HG03432 (cell line): ENCODE measurements around the gene TAF4.

Source experiments
- ATAC-seq: cut with Tn5 transposase; IDR thresholded peaks from one replicate; pipeline ENCODE4 v1.9.1; 2021; ENCODE audit warnings: mild to moderate bottlenecking, moderate library complexity; ENCODE audit not compliant: unreplicated experiment

The TAF4 gene

DNA sequence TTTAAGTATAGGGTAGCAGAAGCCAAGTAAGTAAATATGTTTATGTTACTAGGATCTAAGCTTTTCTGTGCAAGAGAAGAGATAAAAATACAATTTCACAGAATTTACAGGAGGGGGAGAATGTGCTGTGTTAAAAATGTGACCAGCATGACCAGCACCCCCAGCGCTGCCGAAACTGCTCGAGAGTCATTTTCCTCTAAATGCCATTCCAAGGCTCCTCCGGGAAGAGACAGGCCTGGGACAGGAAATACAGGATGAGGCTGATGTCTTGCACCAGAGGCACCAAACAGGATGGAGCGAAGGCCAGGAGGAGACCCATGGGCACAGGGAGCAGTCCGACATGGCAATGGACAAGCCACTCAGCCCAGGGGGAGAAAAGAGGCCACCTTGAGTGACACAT, 21.1 kb downstream of the TAF4 start:
- no peak for ATAC-seq

DNA sequence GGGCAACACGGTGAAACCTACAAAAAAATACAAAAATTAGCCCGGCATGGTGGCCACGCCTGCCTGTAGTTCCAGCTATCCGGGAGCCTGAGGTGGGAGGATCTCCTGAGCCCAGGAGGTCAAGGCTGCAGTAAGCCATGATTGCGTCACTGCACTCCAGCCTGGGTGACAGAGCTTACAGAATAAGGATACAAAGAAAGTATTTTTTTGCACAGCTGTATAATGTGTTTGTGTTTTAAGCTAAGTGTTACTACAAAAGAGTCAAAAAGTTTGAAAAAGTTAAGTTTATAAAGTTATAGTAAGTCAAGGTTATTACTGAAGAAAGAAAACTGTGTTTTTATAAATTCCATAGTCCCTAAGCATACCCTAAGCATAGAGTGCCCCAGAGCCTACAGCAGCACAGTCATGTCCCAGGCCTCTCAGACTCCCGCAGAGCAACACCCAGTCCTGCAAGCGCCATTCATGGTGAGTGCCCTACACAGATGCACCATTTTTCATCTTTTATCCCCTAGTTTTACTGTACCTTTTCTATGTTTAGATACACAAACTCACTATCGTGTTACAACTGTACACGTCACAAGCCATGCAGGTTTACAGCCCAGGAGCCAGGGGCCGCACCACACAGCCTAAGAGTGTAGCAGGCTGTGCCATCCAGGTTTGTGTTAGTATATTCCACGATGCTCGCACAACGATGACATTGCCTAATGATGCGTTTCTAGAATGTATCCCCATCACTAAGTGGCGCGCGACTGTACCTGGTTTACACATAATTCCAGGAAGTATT, 22.4 kb downstream of the TAF4 start:
- ATAC-seq, result no peak

DNA sequence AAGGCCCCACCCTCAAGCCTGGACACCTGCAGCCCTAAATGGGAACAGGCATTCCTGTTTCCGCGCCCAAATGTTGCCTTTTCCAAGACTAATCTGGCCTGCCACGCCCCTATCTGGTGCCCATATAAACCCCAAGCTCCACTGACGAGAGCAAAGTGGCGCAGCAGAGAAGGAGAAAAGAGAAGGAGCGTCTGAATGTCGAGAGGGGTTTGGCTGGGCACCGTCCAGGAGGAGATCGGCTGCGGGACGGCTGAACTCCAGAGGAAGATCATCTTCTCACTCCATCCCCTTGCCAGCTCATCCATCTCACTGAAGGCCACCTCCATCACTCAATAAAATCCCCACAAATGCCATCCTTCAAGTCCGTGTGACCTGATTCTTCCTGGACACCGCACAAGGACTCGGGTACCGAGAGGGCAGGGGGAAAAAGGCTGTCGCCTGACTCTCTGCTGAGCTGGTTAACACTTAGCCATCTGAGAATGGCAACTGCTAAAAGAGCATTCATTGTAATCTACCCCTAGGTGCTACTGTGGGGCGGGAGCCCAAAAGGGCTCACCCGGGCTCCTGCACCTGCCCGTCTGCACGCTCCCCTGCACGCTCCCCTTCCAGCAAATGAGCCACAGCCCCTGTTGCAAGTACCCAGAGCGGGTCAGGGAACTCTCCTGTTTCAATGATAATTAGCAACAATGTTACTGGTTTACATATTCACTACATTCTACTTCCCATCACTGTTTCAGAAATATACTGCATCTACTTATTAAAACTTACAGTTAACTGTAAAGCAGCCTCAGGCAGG, 23.5 kb downstream of the TAF4 start:
- no peak for ATAC-seq

DNA sequence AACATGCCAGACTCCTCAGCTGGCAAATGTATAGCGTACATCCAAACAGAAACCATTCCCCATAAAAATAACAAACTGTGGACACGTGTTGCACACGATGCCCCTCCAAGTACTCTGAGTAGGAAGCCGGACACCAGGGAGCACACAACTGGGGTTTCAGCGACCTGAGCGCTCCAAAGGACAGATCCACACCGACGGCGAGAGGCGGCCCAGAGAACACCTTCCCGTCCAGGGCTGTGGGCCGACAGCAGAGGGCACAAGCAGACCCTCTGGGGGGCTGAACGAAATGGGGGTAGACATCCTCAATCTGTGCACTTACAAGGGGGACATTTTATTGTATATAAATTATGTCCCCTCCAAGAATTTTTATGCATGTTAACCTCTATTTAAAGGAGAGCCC, 24.7 kb downstream of the TAF4 start:
- ATAC-seq, result no peak

DNA sequence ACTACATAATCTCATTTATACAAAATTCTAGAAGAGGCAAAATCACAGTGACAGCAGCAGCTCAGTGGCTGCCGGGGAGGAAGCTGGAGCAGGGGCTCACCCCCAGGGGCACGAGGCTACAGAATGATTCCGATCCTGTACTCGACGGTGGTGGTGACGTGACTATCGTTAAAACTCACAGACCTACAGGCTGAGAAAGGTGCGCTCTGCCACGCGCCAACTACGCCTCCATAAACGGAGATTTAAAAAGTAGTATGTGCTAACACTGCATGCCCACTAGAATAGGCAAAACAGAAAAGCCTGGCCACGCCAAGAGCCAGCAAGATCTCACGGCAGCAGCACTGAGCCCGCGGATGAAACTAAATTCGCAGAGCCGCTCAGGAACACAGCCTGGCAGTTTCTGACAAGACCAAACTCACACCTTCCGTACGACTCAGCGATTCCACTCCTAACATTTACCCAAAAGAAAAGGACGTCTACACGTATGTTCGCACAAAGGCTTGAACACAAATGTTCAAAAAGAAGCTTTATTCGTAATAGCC, 25.2 kb downstream of the TAF4 start:
- no peak for ATAC-seq

DNA sequence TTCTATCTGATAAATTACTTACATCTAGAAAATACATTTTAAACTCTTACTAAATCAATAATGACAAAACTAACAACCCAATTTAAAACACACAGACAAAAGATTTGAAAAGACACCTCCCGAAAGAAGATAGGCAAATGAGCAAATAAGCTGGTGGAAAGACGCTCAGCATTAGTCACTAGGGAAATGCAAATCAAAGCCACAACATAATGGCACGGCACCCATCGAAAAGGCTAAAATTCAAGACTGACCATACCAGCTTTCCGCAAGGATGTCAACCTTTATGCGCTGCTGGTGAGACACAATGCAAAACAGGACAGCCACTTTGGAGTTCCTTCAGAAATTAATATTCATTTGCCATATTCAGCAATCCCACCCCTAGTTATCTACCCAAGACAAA, 25.9 kb downstream of the TAF4 start:
- no peak for ATAC-seq

DNA sequence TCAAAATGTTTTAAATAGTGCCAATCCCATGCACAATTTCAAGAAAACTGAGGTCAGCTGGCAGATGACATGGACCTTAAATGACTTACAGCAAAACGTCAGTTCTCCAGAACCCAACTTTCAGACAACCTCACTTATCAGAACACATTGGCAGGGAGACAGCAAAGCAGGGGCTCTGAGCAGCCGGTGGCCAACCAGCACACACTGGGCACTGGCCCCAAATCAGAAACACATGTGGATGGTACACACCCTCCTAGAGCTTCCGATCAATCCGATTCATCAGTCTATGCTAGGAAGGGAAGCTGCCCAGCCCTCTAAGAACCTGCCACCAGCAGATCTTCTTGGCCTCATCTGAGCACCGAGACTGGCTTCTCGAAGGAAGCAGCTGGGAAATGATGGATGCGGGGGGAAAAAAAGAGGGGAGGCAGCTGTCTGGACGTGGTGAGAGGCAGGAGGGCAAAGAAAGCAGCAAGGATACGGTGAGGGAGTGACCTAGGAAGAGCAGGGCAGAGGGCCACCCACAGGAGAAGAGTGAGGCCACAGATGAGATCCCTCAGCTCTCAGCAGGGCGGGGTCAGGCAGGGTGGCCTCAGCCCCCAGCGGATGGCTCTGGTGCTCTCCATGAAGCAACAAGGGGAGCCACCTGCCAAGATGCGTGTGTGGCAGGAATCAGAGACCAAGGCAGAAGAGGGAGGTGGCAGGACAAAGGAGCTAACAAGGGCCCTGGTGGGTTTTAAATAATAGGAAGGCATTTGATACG, 32.9 kb downstream of the TAF4 start:
- no peak for ATAC-seq

DNA sequence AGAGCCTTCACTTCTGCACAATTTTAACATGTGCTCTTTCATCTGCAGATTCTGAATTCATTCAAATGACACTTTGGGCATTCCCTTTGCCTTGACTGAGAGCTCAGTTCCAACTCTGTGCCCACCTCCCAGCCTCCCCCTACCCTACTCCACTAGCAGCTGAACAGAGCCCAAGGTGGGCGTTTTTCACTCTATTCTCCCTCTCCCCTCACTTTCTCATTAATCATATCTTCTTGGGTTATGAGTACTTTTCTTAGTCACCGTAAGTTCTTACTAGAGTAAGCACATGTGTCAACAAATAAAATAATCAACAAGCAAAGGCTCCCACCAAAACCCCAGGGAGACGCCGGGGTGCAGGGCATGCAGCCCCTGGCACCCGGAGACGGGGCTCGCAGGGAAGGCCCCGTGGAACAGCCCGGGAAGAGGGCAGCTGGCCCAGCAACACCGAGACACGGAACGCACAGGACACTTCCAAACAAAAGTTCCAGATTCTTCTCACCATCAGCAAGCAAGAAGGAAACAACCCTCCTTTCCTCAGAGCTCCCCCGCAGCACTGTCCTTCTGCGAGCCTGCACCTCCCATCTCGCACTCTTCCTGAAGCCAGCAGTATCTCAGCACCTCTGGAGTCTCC, 34.1 kb downstream of the TAF4 start:
- ATAC-seq, result no peak

DNA sequence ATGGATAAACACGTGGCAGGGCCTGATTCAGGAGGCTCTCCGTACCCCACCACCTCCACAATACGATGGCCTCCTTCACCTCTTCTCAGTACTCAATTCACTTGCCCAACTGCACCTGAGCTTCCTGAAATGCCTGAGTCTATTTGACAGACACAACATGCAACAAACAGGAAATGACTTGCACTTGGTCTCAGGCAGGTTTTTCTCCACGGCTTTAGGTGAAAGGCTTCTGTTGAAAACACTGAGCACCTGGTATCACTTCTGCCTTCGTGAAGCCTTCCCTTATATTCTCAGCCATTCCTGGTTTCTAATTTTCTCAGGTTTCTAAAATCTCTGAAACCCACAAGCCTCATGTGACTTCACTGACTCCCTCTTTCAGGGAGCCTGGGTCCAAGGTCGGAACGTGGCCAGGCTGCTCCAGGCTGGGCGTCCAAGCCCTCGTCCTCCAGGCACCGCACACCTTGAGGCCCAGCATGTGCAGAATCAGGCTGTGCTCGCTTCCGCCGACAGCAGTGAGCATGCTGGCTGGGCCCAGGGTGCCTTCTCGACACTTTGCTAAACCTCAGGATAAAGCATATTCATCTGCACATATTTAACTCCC, 34.7 kb downstream of the TAF4 start:
- peak; percentile 57 for ATAC-seq

DNA sequence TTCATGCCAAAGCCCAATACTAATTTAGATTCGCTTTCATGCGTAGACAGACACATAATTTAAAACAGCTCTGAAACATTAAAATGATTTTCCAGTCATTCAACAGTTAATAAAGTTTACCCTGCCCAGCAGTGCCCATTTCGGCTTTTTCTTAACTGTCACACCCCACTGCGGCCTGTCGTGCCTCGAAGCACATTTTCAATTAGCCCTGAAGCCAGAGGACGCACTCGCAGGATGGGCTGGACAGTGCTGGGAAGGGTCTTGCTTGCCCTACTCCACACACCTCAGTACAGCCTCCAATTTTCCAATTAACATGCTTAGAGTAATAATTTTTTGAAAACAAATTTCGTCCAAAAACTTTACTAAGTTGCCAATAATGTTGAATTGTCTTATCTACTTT, 35.3 kb downstream of the TAF4 start:
- no peak for ATAC-seq

DNA sequence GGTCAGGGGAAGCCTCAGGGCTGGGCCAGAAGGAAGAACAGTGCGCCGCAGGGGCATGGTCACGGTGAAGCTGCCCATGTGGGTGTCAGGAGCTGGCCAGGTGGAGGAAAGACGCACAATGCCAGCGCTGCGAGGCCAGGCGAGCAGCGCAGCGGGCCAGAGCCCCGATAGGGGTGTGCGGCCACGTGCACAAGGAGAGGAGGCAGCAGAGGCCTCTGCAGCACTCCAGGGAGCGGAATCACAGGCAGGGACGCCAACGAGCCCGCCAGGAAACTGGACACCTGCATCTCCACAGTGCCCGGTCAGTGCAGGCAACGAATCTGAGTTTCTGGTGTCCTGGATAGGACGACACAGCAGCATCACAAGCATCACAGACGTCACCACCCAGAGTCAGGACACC, 35.7 kb downstream of the TAF4 start:
- no peak for ATAC-seq

DNA sequence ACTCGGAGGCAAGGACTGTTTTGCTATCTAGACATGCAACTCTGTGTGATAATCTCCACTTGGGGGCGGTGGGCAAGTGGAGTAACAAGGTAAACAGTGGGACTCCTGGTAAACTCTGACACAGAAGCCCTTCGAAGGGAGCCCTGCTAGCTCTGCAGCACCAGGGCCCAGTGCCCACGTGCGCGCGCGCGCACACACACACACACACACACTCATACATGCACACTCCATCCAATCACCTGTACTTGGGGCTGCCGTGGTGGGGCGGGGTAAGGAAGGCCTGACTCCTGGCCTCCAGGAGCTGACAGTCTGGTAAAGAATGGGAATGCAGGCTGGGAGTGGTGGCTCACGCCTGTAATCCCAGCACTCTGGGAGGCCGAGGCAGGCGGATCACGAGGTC, 36.4 kb downstream of the TAF4 start:
- ATAC-seq, result no peak

DNA sequence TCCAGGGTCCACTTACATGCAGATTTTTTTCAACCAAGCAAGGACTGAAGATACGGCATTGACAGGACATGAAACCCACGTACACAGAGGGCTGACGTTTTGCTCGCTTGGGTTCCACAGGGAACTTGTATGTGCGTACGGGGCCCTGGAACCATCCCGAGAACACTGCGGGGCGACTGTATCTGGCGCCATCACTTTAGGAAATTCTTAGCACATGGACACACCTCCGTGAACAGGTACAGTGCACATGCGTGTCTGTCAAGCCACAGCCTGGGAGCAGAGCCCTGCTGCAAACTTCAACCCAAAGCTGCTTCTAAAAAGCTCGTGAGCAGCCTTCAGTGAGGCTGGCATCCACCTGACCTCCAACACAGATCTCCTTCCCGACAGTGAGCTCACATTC, 37.3 kb downstream of the TAF4 start:
- no peak for ATAC-seq

DNA sequence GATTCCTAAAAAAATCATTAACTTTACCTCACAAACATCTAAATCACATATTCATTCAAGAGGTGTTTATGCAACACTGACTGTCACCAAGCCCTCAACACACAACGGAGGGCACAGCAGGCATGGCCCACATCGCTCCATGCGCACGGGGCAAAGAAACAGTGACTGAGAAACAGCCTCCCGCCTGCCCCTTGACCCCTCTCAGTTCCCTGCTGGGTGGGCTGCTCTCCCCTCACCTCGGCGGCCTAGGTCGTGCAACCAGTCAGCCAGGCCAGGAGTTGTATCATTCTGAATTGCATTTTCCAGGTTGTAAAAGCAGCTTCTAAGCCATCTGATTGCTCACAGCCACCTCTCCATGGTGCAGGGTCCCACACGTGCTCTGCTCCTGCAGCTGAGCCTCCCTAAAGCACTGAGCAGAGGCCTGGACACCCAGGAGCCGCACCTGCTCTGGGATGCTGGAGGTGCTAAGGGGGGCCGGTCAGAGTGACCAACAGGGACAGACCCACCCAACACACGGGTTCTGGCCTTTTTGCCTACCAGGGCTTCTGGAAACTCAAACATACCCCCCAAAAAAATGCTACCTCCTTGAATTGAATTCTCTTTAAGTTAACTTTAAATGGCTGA, 37.9 kb downstream of the TAF4 start:
- ATAC-seq, result no peak

DNA sequence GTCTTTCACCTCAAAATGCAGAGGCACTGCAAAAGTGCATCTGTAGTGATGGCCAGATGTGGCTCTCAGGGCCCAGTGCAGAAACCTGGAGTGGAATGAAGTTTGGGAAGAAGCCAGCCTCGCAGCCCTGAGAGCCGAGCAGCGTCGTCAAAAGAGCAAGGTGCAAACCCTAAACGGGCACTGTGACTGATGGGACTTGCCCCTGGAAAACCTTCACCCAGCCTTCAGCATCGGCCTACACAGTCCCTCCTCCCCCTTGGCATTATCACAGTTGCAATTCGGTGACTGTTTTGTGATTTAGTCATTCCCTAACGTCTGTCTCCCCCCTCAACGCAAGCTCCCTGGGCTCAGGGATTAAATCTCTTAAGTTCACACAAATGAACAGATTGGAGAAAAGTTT, 38.6 kb downstream of the TAF4 start:
- ATAC-seq, result no peak

DNA sequence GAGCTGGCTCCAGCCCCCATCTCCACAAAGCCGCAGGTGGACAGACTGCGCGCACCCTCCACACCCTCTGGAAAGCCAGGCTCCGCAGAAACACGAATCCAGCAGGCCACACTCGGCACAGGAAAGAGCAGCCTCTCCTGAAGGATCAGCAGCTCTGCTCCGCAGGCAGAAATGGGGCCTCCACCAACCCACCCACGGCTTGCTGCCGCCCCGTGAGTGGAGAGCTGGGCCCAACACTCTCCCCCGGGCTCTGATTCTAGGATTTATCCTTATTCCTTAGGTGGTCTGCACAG, 39.2 kb downstream of the TAF4 start:
- ATAC-seq, result no peak

DNA sequence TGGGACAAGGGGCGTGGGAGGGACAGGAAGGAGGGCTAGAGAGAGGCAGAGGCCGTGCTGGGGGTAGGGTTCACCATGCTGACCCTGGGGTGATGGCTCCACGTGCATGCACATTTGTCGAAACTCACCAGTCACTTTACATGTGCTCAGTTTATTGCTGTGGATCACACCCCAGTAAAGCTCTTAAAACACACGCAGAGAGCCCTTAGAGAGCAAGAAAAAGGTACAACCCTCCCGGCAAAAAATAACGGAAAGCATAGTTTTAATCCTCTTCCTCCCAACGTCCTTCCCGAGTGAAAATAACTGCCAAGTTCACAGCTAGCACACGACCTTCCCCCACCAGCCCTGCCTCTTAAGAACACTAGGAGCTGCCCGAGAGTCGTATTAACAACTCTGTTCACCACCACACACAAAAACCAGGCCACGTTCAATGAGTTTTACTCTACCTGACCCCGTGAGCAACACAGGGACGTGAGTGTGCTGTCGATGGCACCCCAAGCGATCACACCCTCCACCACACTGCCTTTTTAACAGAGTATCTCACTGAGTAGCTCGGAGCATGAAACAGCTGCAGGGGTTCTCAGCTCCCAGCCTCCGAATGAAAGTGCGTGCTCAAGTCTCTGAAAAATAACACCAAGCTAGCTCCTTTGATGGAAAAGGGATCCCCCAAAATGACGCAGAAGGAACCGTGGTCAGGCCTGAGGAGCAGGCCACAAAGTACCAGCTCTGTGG, 39.7 kb downstream of the TAF4 start:
- ATAC-seq, result no peak

DNA sequence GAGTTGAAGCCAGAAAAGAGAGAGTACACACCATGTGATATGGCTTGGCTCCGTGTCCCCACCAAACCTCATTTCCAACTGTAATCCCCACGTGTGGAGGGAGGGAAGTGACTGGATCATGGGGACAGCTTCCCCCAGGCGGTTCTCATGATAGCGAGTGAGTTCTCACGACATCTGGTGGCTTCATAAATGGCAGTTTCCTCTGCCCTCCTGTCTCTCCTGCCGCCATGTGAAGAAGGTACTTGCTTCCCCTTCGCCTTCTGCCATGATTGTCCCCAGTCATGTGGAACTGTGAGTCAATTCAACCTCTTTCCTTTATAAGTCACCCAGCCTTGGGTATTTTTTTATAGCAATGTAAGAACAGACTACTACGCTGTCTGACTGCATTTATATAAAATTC, 40.3 kb downstream of the TAF4 start:
- ATAC-seq, result no peak

DNA sequence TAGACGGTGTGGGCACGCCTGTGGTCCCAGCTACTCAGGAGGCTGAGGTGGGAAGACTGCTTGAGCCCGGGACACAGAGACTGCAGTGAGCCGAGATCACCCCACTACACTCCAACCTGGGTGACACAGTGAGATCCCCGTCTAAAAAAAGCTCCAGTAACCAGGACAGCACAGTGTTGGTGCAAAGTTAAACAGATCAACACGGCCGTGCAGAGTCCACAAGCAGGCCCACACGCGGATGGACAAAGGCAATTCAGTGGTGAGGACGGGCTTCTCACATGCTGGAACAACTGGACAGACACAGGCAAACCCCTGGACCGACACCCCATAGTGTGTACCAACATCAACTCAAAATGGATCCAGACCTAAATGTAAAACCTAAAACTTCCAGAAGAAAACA, 41.7 kb downstream of the TAF4 start:
- ATAC-seq, result no peak
